ENCODE results near the gene IL1RAP. TPM values are rescaled to one million over a fixed set of nuclear protein-coding genes. Genes with fewer than 3 reads are reported as not detected.

The IL1RAP gene
- total RNA-seq, 4 donors from 2014 or later = 3.4 to 6.9 (median 4.9) TPM

DNA sequence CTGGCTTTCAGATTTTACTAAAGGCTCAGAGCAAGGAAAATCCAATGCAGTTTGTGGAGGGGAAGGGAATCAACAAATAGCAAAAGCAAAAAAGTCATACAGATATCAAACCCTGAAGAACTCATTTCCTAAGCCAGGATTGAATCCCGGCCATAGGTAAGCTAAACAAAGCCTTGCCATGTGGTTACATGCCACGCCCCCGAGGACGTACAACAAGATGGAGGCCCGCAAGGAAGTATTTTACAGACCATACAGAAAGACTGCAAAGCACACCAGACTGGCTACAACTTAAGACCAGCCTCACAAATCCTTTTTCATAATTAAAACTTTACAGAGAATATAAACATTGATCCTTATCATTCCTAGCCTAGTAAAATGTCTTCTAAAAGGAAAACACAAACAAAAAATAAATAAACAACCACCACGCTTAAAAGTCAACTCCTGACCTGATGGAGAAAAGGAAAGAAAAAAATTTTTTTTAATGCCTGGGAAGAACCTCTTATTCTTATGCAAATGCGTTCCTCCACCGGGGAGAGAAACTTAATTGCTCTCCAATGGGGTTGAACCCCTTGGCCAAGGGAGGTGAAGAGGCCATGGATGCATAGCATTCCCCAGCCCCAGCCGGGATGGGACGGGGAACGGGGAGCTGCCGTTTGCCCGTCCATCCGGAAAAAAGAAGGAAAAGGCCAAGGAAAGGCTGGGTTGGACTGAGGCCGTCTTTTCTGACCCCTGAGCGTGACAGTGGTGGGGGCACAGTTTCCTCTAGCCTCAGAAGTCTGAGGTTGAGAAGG, 39.3 kb downstream of the IL1RAP start:
- no peaks in the 10 kb centered on the region for H3K9me3 ChIP-seq
- H3K4me3 ChIP-seq = no peak overlapping the region
- H3K36me3 ChIP-seq = no peaks in the 10 kb centered on the region
- H3K27ac ChIP-seq = no peak overlapping the region
- H3K4me1 ChIP-seq = no peaks in the 10 kb centered on the region
- TF ChIP-seq, protein P1, sequence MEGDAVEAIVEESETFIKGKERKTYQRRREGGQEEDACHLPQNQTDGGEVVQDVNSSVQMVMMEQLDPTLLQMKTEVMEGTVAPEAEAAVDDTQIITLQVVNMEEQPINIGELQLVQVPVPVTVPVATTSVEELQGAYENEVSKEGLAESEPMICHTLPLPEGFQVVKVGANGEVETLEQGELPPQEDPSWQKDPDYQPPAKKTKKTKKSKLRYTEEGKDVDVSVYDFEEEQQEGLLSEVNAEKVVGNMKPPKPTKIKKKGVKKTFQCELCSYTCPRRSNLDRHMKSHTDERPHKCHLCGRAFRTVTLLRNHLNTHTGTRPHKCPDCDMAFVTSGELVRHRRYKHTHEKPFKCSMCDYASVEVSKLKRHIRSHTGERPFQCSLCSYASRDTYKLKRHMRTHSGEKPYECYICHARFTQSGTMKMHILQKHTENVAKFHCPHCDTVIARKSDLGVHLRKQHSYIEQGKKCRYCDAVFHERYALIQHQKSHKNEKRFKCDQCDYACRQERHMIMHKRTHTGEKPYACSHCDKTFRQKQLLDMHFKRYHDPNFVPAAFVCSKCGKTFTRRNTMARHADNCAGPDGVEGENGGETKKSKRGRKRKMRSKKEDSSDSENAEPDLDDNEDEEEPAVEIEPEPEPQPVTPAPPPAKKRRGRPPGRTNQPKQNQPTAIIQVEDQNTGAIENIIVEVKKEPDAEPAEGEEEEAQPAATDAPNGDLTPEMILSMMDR (IDR thresholded peaks at IDR 0.05) = no peak
- TF ChIP-seq POLR2A (IDR thresholded peaks at IDR 0.05) = no peak
- DNase-seq = no peak
- no peaks in the 10 kb centered on the region for H3K27me3 ChIP-seq

DNA sequence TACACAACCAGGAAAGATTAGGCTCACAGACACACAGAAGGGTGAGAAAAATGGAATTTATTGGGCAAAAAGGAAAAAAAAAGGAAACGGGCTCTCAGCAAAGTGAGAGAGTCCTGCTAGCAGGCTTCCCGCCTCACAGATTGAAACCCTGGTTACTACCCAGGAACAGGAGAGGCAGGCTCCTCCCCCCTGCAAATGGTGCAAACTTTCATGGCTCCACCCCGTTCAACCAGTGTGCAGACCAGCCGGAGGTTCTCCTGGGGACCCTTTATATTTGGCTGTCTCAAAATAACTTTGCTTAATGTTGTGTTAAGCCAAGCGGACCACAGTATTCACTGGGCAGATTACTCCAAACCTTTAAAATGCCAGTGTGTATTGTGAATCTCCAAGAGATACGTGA, 40.3 kb downstream of the IL1RAP start:
- TF ChIP-seq, protein P1 (IDR thresholded peaks at IDR 0.05) = no peak
- TF ChIP-seq POLR2A (IDR thresholded peaks at IDR 0.05) = no peak
- no peaks in the 10 kb centered on the region for H3K36me3 ChIP-seq
- H3K27ac ChIP-seq = no peak overlapping the region

DNA sequence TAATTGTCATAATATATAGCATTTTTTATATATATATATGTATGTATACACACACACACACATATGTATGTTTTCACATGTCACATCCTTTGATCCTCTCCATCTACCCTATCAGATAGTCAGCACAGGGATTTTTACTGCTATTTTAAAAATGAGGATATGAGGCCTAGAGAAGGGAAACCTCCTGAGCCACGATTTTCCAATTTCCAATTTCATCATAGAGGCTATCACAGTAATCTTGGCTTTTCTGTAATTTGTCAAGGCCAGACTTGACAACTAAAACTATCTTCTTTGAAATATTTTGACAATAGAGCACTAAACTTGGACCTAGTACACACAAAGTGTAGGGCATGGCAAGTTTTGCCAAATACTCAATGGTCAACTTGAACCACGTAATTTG, 42.5 kb downstream of the IL1RAP start:
- Histone ChIP-seq H3K27me3 (no peaks in the 10 kb centered on the region), H3K9me3 (no peaks in the 10 kb centered on the region), H3K27ac (no peak overlapping the region), H3K36me3 (no peaks in the 10 kb centered on the region), H3K4me3 (no peak overlapping the region), H3K4me1 (no peaks in the 10 kb centered on the region)
- no peak for TF ChIP-seq POLR2A (IDR thresholded peaks at IDR 0.05)
- TF ChIP-seq, protein P1 (IDR thresholded peaks at IDR 0.05) = no peak
- DNase-seq = no peak

More for the DNA sequence above, 40.3 kb downstream of the IL1RAP start:
- Histone ChIP-seq H3K4me1 (no peaks in the 10 kb centered on the region), H3K9me3 (no peaks in the 10 kb centered on the region), H3K27me3 (no peaks in the 10 kb centered on the region), H3K4me3 (no peak overlapping the region)
- no peak for DNase-seq

- Histone ChIP-seq H3K4me1 (no peaks in the 10 kb centered on the region), H3K4me3 (no peak overlapping the region), H3K27ac (no peak overlapping the region), H3K36me3 (no peaks in the 10 kb centered on the region), H3K9me3 (no peaks in the 10 kb centered on the region), H3K27me3 (no peaks in the 10 kb centered on the region)
- TF ChIP-seq, protein P1 (IDR thresholded peaks at IDR 0.05) = no peak
- no peak for TF ChIP-seq POLR2A (IDR thresholded peaks at IDR 0.05)
- no peak for DNase-seq
Measured at GRCh38 chr3:190557296-190557695, 43.4 kb downstream of the IL1RAP start.

- no peak for TF ChIP-seq POLR2A (IDR thresholded peaks at IDR 0.05)
- TF ChIP-seq, protein P1 (IDR thresholded peaks at IDR 0.05) = no peak
- Histone ChIP-seq H3K4me3 (no peak overlapping the region), H3K4me1 (no peaks in the 10 kb centered on the region), H3K27ac (no peak overlapping the region), H3K36me3 (no peaks in the 10 kb centered on the region), H3K27me3 (no peaks in the 10 kb centered on the region), H3K9me3 (no peaks in the 10 kb centered on the region)
- no peak for DNase-seq
Measured at GRCh38 chr3:190558316-190558715, 44.4 kb downstream of the IL1RAP start.
